ENCODE results near the gene SERINC3. TPM values are rescaled to one million over a fixed set of nuclear protein-coding genes. Genes with fewer than 3 reads are reported as not detected.

The SERINC3 gene
- total and polyA plus RNA-seq, 2 experiments from 2014 or later = 18.1 to 33.0 TPM

DNA sequence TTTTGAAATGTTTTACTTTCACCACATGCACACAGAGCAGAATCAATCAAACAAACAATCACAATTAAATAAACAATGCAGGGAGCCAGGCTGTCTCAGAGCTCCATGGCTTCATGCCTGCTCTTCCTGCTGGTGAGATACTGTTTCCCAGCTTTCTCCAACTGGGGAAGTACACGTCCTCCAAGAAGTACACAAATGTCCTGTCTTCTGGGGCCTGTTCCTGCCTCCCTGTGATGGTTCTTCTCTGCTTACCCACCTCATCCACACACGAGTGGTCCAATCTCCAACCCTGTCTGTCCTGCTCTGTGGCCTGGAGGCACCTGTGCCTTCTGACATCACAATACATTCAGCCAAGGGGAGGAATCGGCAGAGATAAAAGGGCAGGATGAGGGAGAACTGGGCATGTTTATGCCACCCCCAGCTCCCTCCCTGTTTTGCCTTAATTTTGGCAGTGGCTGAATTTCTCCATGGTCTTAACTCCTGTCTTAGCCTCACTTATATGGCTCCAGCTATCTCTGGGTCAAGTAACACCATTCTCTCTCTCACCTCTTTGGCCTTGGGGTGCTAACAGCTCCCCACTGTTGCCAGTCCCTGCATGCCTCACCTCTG, 71.5 kb downstream of the SERINC3 start:
- Histone ChIP-seq H2AFZ (no peak overlapping the region), H3K4me2 (no peak overlapping the region), H3K9me2 (ENCODE audit: insufficient read depth) (no peaks in the 10 kb centered on the region), H4K20me1 (replicated peaks; ENCODE audit: insufficient read depth) (no peaks in the 10 kb centered on the region), H3K79me2 (replicated peaks; ENCODE audit: insufficient read depth) (no peaks in the 10 kb centered on the region), H3F3A (replicated peaks; ENCODE audit: low read depth) (no peaks in the 10 kb centered on the region), H3K4me1 (ENCODE audit: insufficient read depth) (no peaks in the 10 kb centered on the region), H3K4me3 (no peak overlapping the region), H3K27me3 (ENCODE audit: insufficient read depth) (no peaks in the 10 kb centered on the region), H3K27ac (ENCODE audit: low read depth) (no peak overlapping the region), H3K36me3 (ENCODE audit: insufficient read depth) (no peaks in the 10 kb centered on the region)
- Mint-ChIP-seq H3K4me1 (no peaks in the 10 kb centered on the region), H3K36me3 (ENCODE audit: low read depth) (no peaks in the 10 kb centered on the region), H3K27me3 (ENCODE audit: insufficient read depth, low read depth, poor library complexity) (peaks cover 2% of the 10 kb centered on the region), H3K4me3 (no peak overlapping the region), H3K27ac (no peak overlapping the region), H3K9me3 (no peaks in the 10 kb centered on the region; the same call in 2 of the 3 replicates)
- ATAC-seq (no peak), DNase-seq (ENCODE audit: low spot score) (no peak)
- TF ChIP-seq, protein P1, sequence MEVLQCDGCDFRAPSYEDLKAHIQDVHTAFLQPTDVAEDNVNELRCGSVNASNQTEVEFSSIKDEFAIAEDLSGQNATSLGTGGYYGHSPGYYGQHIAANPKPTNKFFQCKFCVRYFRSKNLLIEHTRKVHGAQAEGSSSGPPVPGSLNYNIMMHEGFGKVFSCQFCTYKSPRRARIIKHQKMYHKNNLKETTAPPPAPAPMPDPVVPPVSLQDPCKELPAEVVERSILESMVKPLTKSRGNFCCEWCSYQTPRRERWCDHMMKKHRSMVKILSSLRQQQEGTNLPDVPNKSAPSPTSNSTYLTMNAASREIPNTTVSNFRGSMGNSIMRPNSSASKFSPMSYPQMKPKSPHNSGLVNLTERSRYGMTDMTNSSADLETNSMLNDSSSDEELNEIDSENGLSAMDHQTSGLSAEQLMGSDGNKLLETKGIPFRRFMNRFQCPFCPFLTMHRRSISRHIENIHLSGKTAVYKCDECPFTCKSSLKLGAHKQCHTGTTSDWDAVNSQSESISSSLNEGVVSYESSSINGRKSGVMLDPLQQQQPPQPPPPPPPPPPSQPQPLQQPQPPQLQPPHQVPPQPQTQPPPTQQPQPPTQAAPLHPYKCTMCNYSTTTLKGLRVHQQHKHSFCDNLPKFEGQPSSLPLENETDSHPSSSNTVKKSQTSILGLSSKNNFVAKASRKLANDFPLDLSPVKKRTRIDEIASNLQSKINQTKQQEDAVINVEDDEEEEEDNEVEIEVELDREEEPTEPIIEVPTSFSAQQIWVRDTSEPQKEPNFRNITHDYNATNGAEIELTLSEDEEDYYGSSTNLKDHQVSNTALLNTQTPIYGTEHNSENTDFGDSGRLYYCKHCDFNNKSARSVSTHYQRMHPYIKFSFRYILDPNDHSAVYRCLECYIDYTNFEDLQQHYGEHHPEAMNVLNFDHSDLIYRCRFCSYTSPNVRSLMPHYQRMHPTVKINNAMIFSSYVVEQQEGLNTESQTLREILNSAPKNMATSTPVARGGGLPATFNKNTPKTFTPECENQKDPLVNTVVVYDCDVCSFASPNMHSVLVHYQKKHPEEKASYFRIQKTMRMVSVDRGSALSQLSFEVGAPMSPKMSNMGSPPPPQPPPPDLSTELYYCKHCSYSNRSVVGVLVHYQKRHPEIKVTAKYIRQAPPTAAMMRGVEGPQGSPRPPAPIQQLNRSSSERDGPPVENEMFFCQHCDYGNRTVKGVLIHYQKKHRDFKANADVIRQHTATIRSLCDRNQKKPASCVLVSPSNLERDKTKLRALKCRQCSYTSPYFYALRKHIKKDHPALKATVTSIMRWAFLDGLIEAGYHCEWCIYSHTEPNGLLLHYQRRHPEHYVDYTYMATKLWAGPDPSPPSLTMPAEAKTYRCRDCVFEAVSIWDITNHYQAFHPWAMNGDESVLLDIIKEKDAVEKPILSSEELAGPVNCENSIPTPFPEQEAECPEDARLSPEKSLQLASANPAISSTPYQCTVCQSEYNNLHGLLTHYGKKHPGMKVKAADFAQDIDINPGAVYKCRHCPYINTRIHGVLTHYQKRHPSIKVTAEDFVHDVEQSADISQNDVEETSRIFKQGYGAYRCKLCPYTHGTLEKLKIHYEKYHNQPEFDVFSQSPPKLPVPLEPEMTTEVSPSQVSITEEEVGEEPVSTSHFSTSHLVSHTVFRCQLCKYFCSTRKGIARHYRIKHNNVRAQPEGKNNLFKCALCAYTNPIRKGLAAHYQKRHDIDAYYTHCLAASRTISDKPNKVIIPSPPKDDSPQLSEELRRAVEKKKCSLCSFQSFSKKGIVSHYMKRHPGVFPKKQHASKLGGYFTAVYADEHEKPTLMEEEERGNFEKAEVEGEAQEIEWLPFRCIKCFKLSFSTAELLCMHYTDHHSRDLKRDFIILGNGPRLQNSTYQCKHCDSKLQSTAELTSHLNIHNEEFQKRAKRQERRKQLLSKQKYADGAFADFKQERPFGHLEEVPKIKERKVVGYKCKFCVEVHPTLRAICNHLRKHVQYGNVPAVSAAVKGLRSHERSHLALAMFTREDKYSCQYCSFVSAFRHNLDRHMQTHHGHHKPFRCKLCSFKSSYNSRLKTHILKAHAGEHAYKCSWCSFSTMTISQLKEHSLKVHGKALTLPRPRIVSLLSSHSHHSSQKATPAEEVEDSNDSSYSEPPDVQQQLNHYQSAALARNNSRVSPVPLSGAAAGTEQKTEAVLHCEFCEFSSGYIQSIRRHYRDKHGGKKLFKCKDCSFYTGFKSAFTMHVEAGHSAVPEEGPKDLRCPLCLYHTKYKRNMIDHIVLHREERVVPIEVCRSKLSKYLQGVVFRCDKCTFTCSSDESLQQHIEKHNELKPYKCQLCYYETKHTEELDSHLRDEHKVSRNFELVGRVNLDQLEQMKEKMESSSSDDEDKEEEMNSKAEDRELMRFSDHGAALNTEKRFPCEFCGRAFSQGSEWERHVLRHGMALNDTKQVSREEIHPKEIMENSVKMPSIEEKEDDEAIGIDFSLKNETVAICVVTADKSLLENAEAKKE (CRISPR knock-in tag; IDR thresholded peaks at IDR 0.05) = no peak
- TF ChIP-seq ZNF114 (CRISPR knock-in tag; IDR thresholded peaks at IDR 0.05) (no peak), ZNF331 (CRISPR knock-in tag; IDR thresholded peaks at IDR 0.05; ENCODE audit: low read depth) (no peak), EZH2 (IDR thresholded peaks at IDR 0.05; ENCODE audit: low read depth, unreplicated experiment) (no peak), EZH2phosphoT487 (IDR thresholded peaks at IDR 0.05; ENCODE audit: unreplicated experiment) (no peak), POLR2AphosphoS5 (IDR thresholded peaks at IDR 0.05; ENCODE audit: low read depth) (no peak)
- TF ChIP-seq, protein P2, sequence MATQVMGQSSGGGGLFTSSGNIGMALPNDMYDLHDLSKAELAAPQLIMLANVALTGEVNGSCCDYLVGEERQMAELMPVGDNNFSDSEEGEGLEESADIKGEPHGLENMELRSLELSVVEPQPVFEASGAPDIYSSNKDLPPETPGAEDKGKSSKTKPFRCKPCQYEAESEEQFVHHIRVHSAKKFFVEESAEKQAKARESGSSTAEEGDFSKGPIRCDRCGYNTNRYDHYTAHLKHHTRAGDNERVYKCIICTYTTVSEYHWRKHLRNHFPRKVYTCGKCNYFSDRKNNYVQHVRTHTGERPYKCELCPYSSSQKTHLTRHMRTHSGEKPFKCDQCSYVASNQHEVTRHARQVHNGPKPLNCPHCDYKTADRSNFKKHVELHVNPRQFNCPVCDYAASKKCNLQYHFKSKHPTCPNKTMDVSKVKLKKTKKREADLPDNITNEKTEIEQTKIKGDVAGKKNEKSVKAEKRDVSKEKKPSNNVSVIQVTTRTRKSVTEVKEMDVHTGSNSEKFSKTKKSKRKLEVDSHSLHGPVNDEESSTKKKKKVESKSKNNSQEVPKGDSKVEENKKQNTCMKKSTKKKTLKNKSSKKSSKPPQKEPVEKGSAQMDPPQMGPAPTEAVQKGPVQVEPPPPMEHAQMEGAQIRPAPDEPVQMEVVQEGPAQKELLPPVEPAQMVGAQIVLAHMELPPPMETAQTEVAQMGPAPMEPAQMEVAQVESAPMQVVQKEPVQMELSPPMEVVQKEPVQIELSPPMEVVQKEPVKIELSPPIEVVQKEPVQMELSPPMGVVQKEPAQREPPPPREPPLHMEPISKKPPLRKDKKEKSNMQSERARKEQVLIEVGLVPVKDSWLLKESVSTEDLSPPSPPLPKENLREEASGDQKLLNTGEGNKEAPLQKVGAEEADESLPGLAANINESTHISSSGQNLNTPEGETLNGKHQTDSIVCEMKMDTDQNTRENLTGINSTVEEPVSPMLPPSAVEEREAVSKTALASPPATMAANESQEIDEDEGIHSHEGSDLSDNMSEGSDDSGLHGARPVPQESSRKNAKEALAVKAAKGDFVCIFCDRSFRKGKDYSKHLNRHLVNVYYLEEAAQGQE (IDR thresholded peaks at IDR 0.05; ENCODE audit: unreplicated experiment) = no peak

Measured in GM23338 (cell line).